HG03108 (cell line): ENCODE measurements around the gene CCDC148.
"Not testable (repeated sequence)": the region's sequence is repeated elsewhere in the genome, so short reads cannot be mapped to it uniquely, and the experiment has no call there.

Source experiments
- ATAC-seq: cut with Tn5 transposase; IDR thresholded peaks from one replicate; pipeline ENCODE4 v1.9.1; 2021; ENCODE audit warnings: moderate library complexity; ENCODE audit not compliant: unreplicated experiment

Gene CCDC148

GRCh38 chr2:158439062-158439461 lies 17.5 kb downstream of the CCDC148 start:
- ATAC-seq: not testable (repeated sequence)

GRCh38 chr2:158433716-158434115 lies 22.8 kb downstream of the CCDC148 start:
- ATAC-seq: not testable (repeated sequence)

- ATAC-seq: no peak
These were observed 24.4 kb downstream of the CCDC148 start for GRCh38 chr2:158432117-158432516.

- ATAC-seq: no peak
These were observed 42.0 kb downstream of the CCDC148 start for GRCh38 chr2:158414538-158414937.

GRCh38 chr2:158413581-158413980 lies 43.0 kb downstream of the CCDC148 start:
- no peak for ATAC-seq

- ATAC-seq: no peak
These were observed 44.3 kb downstream of the CCDC148 start for GRCh38 chr2:158412206-158412605.

- ATAC-seq: no peak
These were observed 44.8 kb downstream of the CCDC148 start for GRCh38 chr2:158411748-158412147.

GRCh38 chr2:158410132-158410531 lies 46.4 kb downstream of the CCDC148 start:
- no peak for ATAC-seq

GRCh38 chr2:158407031-158407430 lies 49.5 kb downstream of the CCDC148 start:
- no peak for ATAC-seq

- no peak for ATAC-seq
These were observed 51.2 kb downstream of the CCDC148 start for GRCh38 chr2:158405341-158405740.

- no peak for ATAC-seq
These were observed 53.3 kb downstream of the CCDC148 start for GRCh38 chr2:158403237-158403636.

- no peak for ATAC-seq
These were observed 53.9 kb downstream of the CCDC148 start for GRCh38 chr2:158402665-158403064.

- ATAC-seq: no peak
These were observed 61.4 kb downstream of the CCDC148 start for GRCh38 chr2:158395166-158395565.

GRCh38 chr2:158394453-158394852 lies 62.1 kb downstream of the CCDC148 start:
- no peak for ATAC-seq

- ATAC-seq: no peak
These were observed 62.7 kb downstream of the CCDC148 start for GRCh38 chr2:158393886-158394285.

GRCh38 chr2:158392687-158393086 lies 63.9 kb downstream of the CCDC148 start:
- no peak for ATAC-seq

GRCh38 chr2:158391876-158392275 lies 64.7 kb downstream of the CCDC148 start:
- ATAC-seq: no peak

GRCh38 chr2:158391361-158391760 lies 65.2 kb downstream of the CCDC148 start:
- no peak for ATAC-seq

- ATAC-seq: no peak
These were observed 68.4 kb downstream of the CCDC148 start for GRCh38 chr2:158388159-158388558.

- ATAC-seq: no peak
These were observed 70.9 kb downstream of the CCDC148 start for GRCh38 chr2:158385646-158386045.

GRCh38 chr2:158381978-158382377 lies 74.6 kb downstream of the CCDC148 start:
- ATAC-seq: no peak

GRCh38 chr2:158381205-158381604 lies 75.3 kb downstream of the CCDC148 start:
- no peak for ATAC-seq

GRCh38 chr2:158380746-158381145 lies 75.8 kb downstream of the CCDC148 start:
- no peak for ATAC-seq

- no peak for ATAC-seq
These were observed 77.6 kb downstream of the CCDC148 start for GRCh38 chr2:158378926-158379325.
